Activated CD8-positive, alpha-beta T cell treated with anti-CD3 and anti-CD28 coated beads for 36 hours (primary cell): ENCODE data around the gene STK33. TPM values are rescaled to one million over a fixed set of nuclear protein-coding genes. Genes with fewer than 3 reads are reported as not detected.

Experiments used
- ATAC-seq: fragments of 200-7000 bp; cut with Tn5 transposase; one replicate; pipeline ENCODE4 v1.10.0; 2021; ENCODE audit warnings: mild to moderate bottlenecking, moderate library complexity
- CTCF ChIA-PET: fragments of 350-600 bp; sonication (Branson Sonifier 250); formaldehyde crosslinking; loops from one replicate; lab custom pipeline; 2021; ENCODE audit warnings: antibody characterized with exemption; lab: Charles Lee
- POLR2A ChIA-PET: fragments of 350-600 bp; sonication (Branson Sonifier 250); formaldehyde crosslinking; loops from one replicate; lab custom pipeline; 2021; ENCODE audit warnings: antibody characterized with exemption; lab: Charles Lee
- DNase-seq: peaks from one replicate; pipeline ENCODE4 v3.0.0-alpha.2; 2020
- H3K27ac Mint-ChIP-seq: one replicate; pipeline ENCODE4 v1.8.0; 2021; ENCODE audit warnings: mild to moderate bottlenecking, mixed read lengths
- H3K27me3 Mint-ChIP-seq: one replicate; pipeline ENCODE4 v1.8.0; 2021; ENCODE audit warnings: mixed read lengths
- H3K36me3 Mint-ChIP-seq: one replicate; pipeline ENCODE4 v1.8.0; 2021; ENCODE audit warnings: low read depth, mixed read lengths
- H3K4me1 Mint-ChIP-seq: one replicate; pipeline ENCODE4 v1.8.0; 2021; ENCODE audit warnings: low read depth, mixed read lengths
- H3K4me3 Mint-ChIP-seq: one replicate; pipeline ENCODE4 v1.8.0; 2021; ENCODE audit warnings: mild to moderate bottlenecking, moderate library complexity, mixed read lengths
- H3K9me3 Mint-ChIP-seq: one replicate; pipeline ENCODE4 v1.8.0; 2021; ENCODE audit warnings: mixed read lengths
- CTCF ChIP-seq: fragments of 200-600 bp; IDR thresholded peaks from one replicate; pipeline ENCODE4 v1.8.0; 2022; ENCODE audit warnings: antibody characterized with exemption, mild to moderate bottlenecking
- intact Hi-C: fragments of 100-400 bp; cut with micrococcal nuclease; formaldehyde crosslinking; loops from one replicate; pipeline ENCODE4 v1.10.0; 2022
- total RNA-seq, 2 experiments: library from RNA; stranded (reverse); gene quantifications; one replicate each; pipeline ENCODE4 v1.2.3, GENCODE V29; 2021

Gene STK33
- total RNA-seq, 2 experiments from 2014 or later = 1.3 to 3.6 TPM

GRCh38 chr11:8356721-8357504 is 237.1 kb downstream of the STK33 start:
- POLR2A ChIA-PET = no interaction called here

GRCh38 chr11:8356216-8356615 is 237.8 kb downstream of the STK33 start:
- no peaks in the 10 kb centered on the region for H3K36me3 Mint-ChIP-seq
- no peak overlapping the region for H3K4me3 Mint-ChIP-seq
- CTCF ChIA-PET = no interaction called here
- intact Hi-C loops = no loop called here
- H3K4me1 Mint-ChIP-seq = no peaks in the 10 kb centered on the region
- H3K27ac Mint-ChIP-seq = no peak overlapping the region
- no peak for TF ChIP-seq CTCF
- H3K9me3 Mint-ChIP-seq = no peaks in the 10 kb centered on the region
- ATAC-seq (no peak), DNase-seq (no peak)
- POLR2A ChIA-PET = no interaction called here
- H3K27me3 Mint-ChIP-seq = peaks cover 15% of the 10 kb centered on the region

More at GRCh38 chr11:8356721-8357504, 237.1 kb downstream of the STK33 start:
- Mint-ChIP-seq H3K9me3 (no peaks in the 10 kb centered on the region), H3K27me3 (peaks cover 15% of the 10 kb centered on the region), H3K36me3 (no peaks in the 10 kb centered on the region), H3K27ac (no peak overlapping the region), H3K4me3 (no peak overlapping the region), H3K4me1 (no peaks in the 10 kb centered on the region)
- ATAC-seq (no peak), DNase-seq (no peak)
- intact Hi-C loops = no loop called here
- no peak for TF ChIP-seq CTCF
- CTCF ChIA-PET = no interaction called here

GRCh38 chr11:8355416-8355742 is 238.6 kb downstream of the STK33 start:
- H3K4me3 Mint-ChIP-seq = no peak overlapping the region

GRCh38 chr11:8354622-8355415 is 239.2 kb downstream of the STK33 start:
- POLR2A ChIA-PET = no interaction called here
- Mint-ChIP-seq H3K27ac (no peak overlapping the region), H3K4me1 (no peaks in the 10 kb centered on the region), H3K36me3 (no peaks in the 10 kb centered on the region), H3K27me3 (peaks cover 15% of the 10 kb centered on the region), H3K9me3 (no peaks in the 10 kb centered on the region), H3K4me3 (no peak overlapping the region)
- CTCF ChIA-PET = interaction anchor here (1.6 kb wide), 1 partner anchor 10 kb away, joined by 4 read pairs; no protein-coding TSS in a partner anchor
- DNase-seq (no peak), ATAC-seq (no peak)
- no peak for TF ChIP-seq CTCF
- intact Hi-C loops = no loop called here

More at GRCh38 chr11:8355416-8355742, 238.6 kb downstream of the STK33 start:
- intact Hi-C loops = no loop called here
- peaks cover 15% of the 10 kb centered on the region for H3K27me3 Mint-ChIP-seq
- DNase-seq (no peak), ATAC-seq (no peak)
- ChIA-PET CTCF (no interaction called here), POLR2A (no interaction called here)
- no peak overlapping the region for H3K27ac Mint-ChIP-seq
- no peaks in the 10 kb centered on the region for H3K9me3 Mint-ChIP-seq
- no peaks in the 10 kb centered on the region for H3K4me1 Mint-ChIP-seq
- no peaks in the 10 kb centered on the region for H3K36me3 Mint-ChIP-seq
- no peak for TF ChIP-seq CTCF
